Sigmoid colon (tissue), 7 donors: ENCODE data around the gene TMEM121B. TPM values are rescaled to one million over a fixed set of nuclear protein-coding genes. Genes with fewer than 3 reads are reported as not detected.

Experiments
- DNase-seq: peaks from one replicate; pipeline ENCODE4 v3.0.0-alpha.2; 2019
- H3K27ac ChIP-seq, 4 donors: fragments of 200-600 bp; sonication (generic); one replicate each; pipeline ENCODE4 v1.5.1; 2016 to 2019; ENCODE audit warnings: mild to moderate bottlenecking in 1 of 4
- H3K27me3 ChIP-seq, 3 donors: fragments of 200-600 bp; sonication (generic); one replicate each; pipeline ENCODE4 v1.5.1; 2019; ENCODE audit warnings: mild to moderate bottlenecking in 1 of 3
- H3K36me3 ChIP-seq, 4 donors: fragments of 200-600 bp; sonication (generic); one replicate each; pipeline ENCODE4 v1.5.1; 2016 to 2019
- H3K4me1 ChIP-seq, 4 donors: fragments of 200-600 bp; sonication (generic); one replicate each; pipeline ENCODE4 v1.5.1; 2017 to 2019
- H3K4me3 ChIP-seq, 4 donors: fragments of 200-600 bp; sonication (generic); one replicate each; pipeline ENCODE4 v1.5.1; 2017 to 2019; ENCODE audit warnings: mild to moderate bottlenecking in 2 of 4, moderate library complexity in 1 of 4
- H3K9me3 ChIP-seq, 4 donors: fragments of 200-600 bp in 3 of 4; sonication (generic) in 3 of 4; one replicate each; pipeline versions ENCODE4 v1.5.1 to v1.6.1; 2013 to 2019
- CTCF ChIP-seq, 4 experiments: fragments of 450-650 bp in 3 of 4; fragments of 200-600 bp in 1 of 4; IDR thresholded peaks; one replicate each; pipeline ENCODE4 v1.5.1; 2016 to 2019; ENCODE audit warnings: antibody characterized with exemption in 4 of 4, mild to moderate bottlenecking in 3 of 4, moderate library complexity in 2 of 4
- EP300 ChIP-seq, 4 donors: sonication (generic); formaldehyde crosslinking; IDR thresholded peaks; one replicate each; pipeline ENCODE4 v1.6.1; 2017; ENCODE audit warnings: antibody characterized with exemption in 4 of 4
- POLR2A ChIP-seq, 2 donors: fragments of 450-650 bp; IDR thresholded peaks; one replicate each; pipeline ENCODE4 v1.6.1; 2016; ENCODE audit warnings: antibody characterized with exemption in 2 of 2, mild to moderate bottlenecking in 2 of 2, moderate library complexity in 2 of 2
- POLR2AphosphoS5 ChIP-seq, 4 donors: sonication (generic); formaldehyde crosslinking; IDR thresholded peaks; one replicate each; pipeline ENCODE4 v1.6.1; 2017; ENCODE audit warnings: antibody characterized with exemption in 4 of 4
- WGBS, 2 donors: extraction: QIAGEN DNeasy Blood & Tissue Kit; methylation state at CpG; one replicate each; pipeline ENCODE4 v1.1.7; 2013; 5-methylcytosine and 5-hydroxymethylcytosine counted together
- intact Hi-C: fragments of 100-400 bp; cut with DNase I; formaldehyde crosslinking; loops from one replicate; pipeline ENCODE4 v1.15.1; 2023
- polyA plus RNA-seq, 3 donors: library from polyadenylated mRNA; stranded (reverse); fragments of 200-250 nt; gene quantifications; one replicate each; pipeline ENCODE4 v1.2.3, GENCODE V29; 2013
- total RNA-seq, 4 donors: library from RNA; depleted of rRNA; stranded (reverse); fragments of >200 nt; gene quantifications; one replicate each; pipeline ENCODE4 v1.1.0, GENCODE V29; 2016
- donor health status: healthy with polysubstance abuse.
- donor health status: Bipolar disorder and iron deficiency.
- donor health status: healthy.

The TMEM121B gene
- total and polyA plus RNA-seq, 7 donors: 0.17 to 0.54 (median 0.43) TPM; not detected in 3

- H3K9me3 ChIP-seq: no peaks in the 10 kb centered on the region
- H3K27me3 ChIP-seq: no peaks in the 10 kb centered on the region
- peaks cover 11 to 56% (median 21%) of the 10 kb centered on the region in 4 donors for H3K36me3 ChIP-seq
- H3K4me1 ChIP-seq: no peaks in the 10 kb centered on the region
- intact Hi-C loops: no loop called here
- TF ChIP-seq CTCF (IDR thresholded peaks at IDR 0.05) (no peak), POLR2AphosphoS5 (IDR thresholded peaks at IDR 0.05) (no peak), EP300 (IDR thresholded peaks at IDR 0.05) (no peak), POLR2A (IDR thresholded peaks at IDR 0.05) (no peak)
- no peak overlapping the region for H3K27ac ChIP-seq
- peak; percentile 38 for DNase-seq
- H3K4me3 ChIP-seq: no peak overlapping the region
- WGBS, 2 donors: 77 to 86% methylated on average over 4 of the region's 4 CpGs
Observed at GRCh38 chr22:17137170-17137569, 16.0 kb upstream of the TMEM121B start.

DNA sequence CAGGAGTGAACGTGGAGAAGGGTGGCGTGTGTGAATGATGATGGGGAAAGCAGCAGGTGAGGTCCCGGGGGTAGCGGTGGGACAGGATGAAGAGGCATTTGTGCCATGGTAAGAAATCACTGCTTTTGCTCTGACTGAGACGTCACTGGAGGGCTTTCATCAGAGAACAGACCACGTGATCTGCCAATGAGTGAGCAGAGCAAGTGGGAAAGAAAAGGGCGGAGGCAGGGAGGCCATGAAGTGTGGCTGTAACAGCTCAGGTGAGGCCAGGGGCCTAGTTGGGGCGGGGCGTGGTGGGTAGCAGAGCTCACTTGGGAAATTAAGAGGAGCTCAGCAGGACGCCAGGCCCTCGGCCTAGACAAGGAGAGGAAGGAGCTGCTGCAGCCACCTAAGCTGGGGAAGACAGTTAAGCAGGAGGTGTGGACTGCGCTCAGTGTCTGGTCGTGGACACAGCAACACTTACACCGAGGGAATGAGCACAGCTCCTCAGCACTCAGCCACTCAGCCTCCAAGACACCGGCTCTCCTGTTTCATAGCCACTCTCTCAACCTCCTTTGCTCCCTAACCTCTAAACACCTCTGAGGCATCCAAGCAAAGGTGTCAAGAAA is 14.1 kb upstream of the TMEM121B start:
- TF ChIP-seq POLR2AphosphoS5 (IDR thresholded peaks at IDR 0.05) (no peak), CTCF (IDR thresholded peaks at IDR 0.05) (no peak), EP300 (IDR thresholded peaks at IDR 0.05) (no peak), POLR2A (IDR thresholded peaks at IDR 0.05) (no peak)
- 91 to 92% methylated on average over 15 of the region's 15 CpGs for WGBS, 2 donors
- no peaks in the 10 kb centered on the region for H3K9me3 ChIP-seq
- H3K27me3 ChIP-seq: no peaks in the 10 kb centered on the region
- peak; percentile 46 for DNase-seq
- H3K27ac ChIP-seq: no peak overlapping the region
- peaks cover 9 to 37% (median 11%) of the 10 kb centered on the region in 4 donors for H3K36me3 ChIP-seq
- H3K4me3 ChIP-seq: no peak overlapping the region
- H3K4me1 ChIP-seq: no peaks in the 10 kb centered on the region
- intact Hi-C loops: no loop called here

- intact Hi-C loops: no loop called here
- no peak for DNase-seq
- Histone ChIP-seq H3K4me3 (no peak overlapping the region), H3K9me3 (no peaks in the 10 kb centered on the region), H3K36me3 (peaks cover 4 to 15% (median 5%) of the 10 kb centered on the region in 4 donors), H3K27ac (no peak overlapping the region), H3K4me1 (no peaks in the 10 kb centered on the region), H3K27me3 (no peaks in the 10 kb centered on the region)
- TF ChIP-seq POLR2A (IDR thresholded peaks at IDR 0.05): no peak
- TF ChIP-seq CTCF (IDR thresholded peaks at IDR 0.05): no peak
- no peak for TF ChIP-seq EP300 (IDR thresholded peaks at IDR 0.05)
- no peak for TF ChIP-seq POLR2AphosphoS5 (IDR thresholded peaks at IDR 0.05)
- WGBS, 2 donors: 95 to 97% methylated on average over 7 of the region's 7 CpGs
Observed at GRCh38 chr22:17133137-17133536, 12.0 kb upstream of the TMEM121B start.

DNA sequence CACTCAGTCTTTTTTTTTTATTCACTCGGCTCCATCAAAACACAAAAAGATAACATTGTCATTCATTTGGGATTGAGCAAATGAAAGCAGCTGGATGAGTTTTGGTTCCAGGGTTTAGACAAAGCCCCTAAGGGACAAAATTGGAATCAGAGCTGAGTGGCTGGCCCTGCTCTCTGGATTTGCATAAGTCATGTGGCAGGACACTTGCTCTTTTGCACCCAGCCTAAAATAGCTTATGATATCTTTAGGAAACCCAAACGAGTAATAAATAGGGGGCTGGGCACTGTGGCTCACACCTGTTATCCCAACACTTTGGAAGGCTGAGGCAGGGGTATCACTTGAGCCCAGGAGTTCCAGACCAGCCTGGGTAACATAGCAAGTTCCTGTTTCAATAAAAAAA is 11.0 kb upstream of the TMEM121B start:
- peak; percentile 11 for DNase-seq
- 48 to 56% methylated on average over 2 of the region's 2 CpGs for WGBS, 2 donors

More for the DNA sequence above, 11.0 kb upstream of the TMEM121B start:
- intact Hi-C loops: no loop called here
- H3K9me3 ChIP-seq: no peaks in the 10 kb centered on the region
- no peak overlapping the region for H3K27ac ChIP-seq
- H3K36me3 ChIP-seq: peaks cover 0 to 5% (median 0%) of the 10 kb centered on the region in 4 donors
- no peaks in the 10 kb centered on the region for H3K27me3 ChIP-seq
- no peaks in the 10 kb centered on the region for H3K4me1 ChIP-seq
- TF ChIP-seq EP300 (IDR thresholded peaks at IDR 0.05): no peak
- no peak for TF ChIP-seq POLR2AphosphoS5 (IDR thresholded peaks at IDR 0.05)
- no peak for TF ChIP-seq CTCF (IDR thresholded peaks at IDR 0.05)
- no peak for TF ChIP-seq POLR2A (IDR thresholded peaks at IDR 0.05)
- H3K4me3 ChIP-seq: no peak overlapping the region
